ENCODE data around the gene PPIA.

GRCh38 chr7:44764665-44765578 lies 31.6 kb upstream of the PPIA start:
- TF ChIP-seq GATA2 (IDR thresholded peaks at IDR 0.05; ENCODE audit: low read depth, low read length), result no peak
- no peak for TF ChIP-seq GATA3 (IDR thresholded peaks at IDR 0.05; ENCODE audit: low read depth, low read length)
